H1 (cell line): ENCODE measurements around the gene TNS2. TPM values are rescaled to one million over a fixed set of nuclear protein-coding genes. Genes with fewer than 3 reads are reported as not detected.

Experiments
- EZH2 ChIP-seq: fragments of 200-600 bp; sonication (generic); IDR thresholded peaks from 2 replicates; pipeline ENCODE4 v1.7.1; 2012; ENCODE audit warnings: low read depth, mild to moderate bottlenecking, moderate library complexity, low read length, inconsistent platforms; ENCODE audit not compliant: severe bottlenecking
- SIRT6 ChIP-seq: IDR thresholded peaks from one replicate; pipeline ENCODE4 v1.7.1; 2012; ENCODE audit warnings: low read length, inconsistent platforms
- polyA plus RNA-seq, 7 experiments: library from polyadenylated mRNA; depleted of rRNA in 3 of 7; stranded (reverse) in 5 of 7; unstranded in 2 of 7; fragments of >200 nt in 5 of 7; fragments of 200-250 nt in 2 of 7; gene quantifications; 1 replicate in 5 of 7; 2 replicates in 1 of 7; 4 replicates in 1 of 7; pipeline versions ENCODE4 v1.2.1 to v1.2.3, GENCODE V29; 2011 to 2013; ENCODE audit warnings: missing spikeins in 2 of 7, mixed read lengths in 2 of 7
- total RNA-seq: library from RNA; stranded (reverse); fragmentation: NEBNext Ultra II Directional; extraction: Animal tissue kit (Norgen Biotek cat#: 25700); gene quantifications from 2 replicates; pipeline ENCODE4 v1.2.1, GENCODE V29; 2021

The TNS2 gene
- total and polyA plus RNA-seq, 2 of the 8 experiments (the other 6 are each of a cell fraction or from before 2014, with no cell fraction given), result 2.8 to 4.7 TPM

GRCh38 chr12:53012928-53013327 is 36.9 kb upstream of the TNS2 start (continued):
- TF ChIP-seq SIRT6 (no peak), EZH2 (no peak)
